H1 (cell line): Measurements from ENCODE around the gene GRIP1. TPM values are rescaled to one million over a fixed set of nuclear protein-coding genes. Genes with fewer than 3 reads are reported as not detected.

Experiments used
- BACH1 ChIP-seq: IDR thresholded peaks from 2 replicates; pipeline ENCODE4 v1.6.1; 2012; ENCODE audit warnings: low read length, improper control_type of control experiment
- BRCA1 ChIP-seq: IDR thresholded peaks from 2 replicates; pipeline ENCODE4 v1.6.1; 2012; ENCODE audit warnings: low read depth, low read length, improper control_type of control experiment
- EGR1 ChIP-seq: IDR thresholded peaks from 2 replicates; pipeline ENCODE4 v1.6.1; 2011; ENCODE audit warnings: low read depth, low read length, borderline replicate concordance
- EP300 ChIP-seq, 2 experiments: IDR thresholded peaks; 1 replicate in 1 of 2; 2 replicates in 1 of 2; pipeline ENCODE4 v1.6.1; 2011 to 2012; ENCODE audit warnings: low read depth in 2 of 2, low read length in 2 of 2, mild to moderate bottlenecking in 2 of 2, borderline replicate concordance in 1 of 2, inconsistent platforms in 1 of 2, moderate library complexity in 1 of 2
- KDM4A ChIP-seq: IDR thresholded peaks from one replicate; pipeline ENCODE4 v1.7.1; 2012; ENCODE audit warnings: low read depth, mild to moderate bottlenecking, moderate library complexity, low read length, inconsistent platforms; ENCODE audit not compliant: severe bottlenecking
- POLR2A ChIP-seq, 2 experiments: IDR thresholded peaks; 1 replicate in 1 of 2; 2 replicates in 1 of 2; pipeline ENCODE4 v1.6.1; 2011; ENCODE audit warnings: low read depth in 2 of 2, low read length in 2 of 2, mild to moderate bottlenecking in 2 of 2; ENCODE audit errors: control extremely low read depth in 1 of 2
- SIN3A ChIP-seq, 2 experiments: IDR thresholded peaks in 1 of 2; conservative IDR thresholded peaks in 1 of 2; 2 replicates each; pipeline ENCODE4 v1.6.1; 2011 to 2012; ENCODE audit warnings: low read length in 2 of 2, improper control_type of control experiment in 1 of 2, low read depth in 1 of 2, mild to moderate bottlenecking in 1 of 2
- SUZ12 ChIP-seq: fragments of 200-600 bp; sonication (generic); IDR thresholded peaks from 2 replicates; pipeline ENCODE4 v1.6.1; 2012; ENCODE audit warnings: mild to moderate bottlenecking, inconsistent platforms, low read length, moderate library complexity, mixed read lengths
- TAF1 ChIP-seq: IDR thresholded peaks from 2 replicates; pipeline ENCODE4 v1.6.1; 2011; ENCODE audit warnings: mild to moderate bottlenecking, low read depth, low read length
- polyA plus RNA-seq, 7 experiments: library from polyadenylated mRNA; depleted of rRNA in 3 of 7; stranded (reverse) in 5 of 7; unstranded in 2 of 7; fragments of >200 nt in 5 of 7; fragments of 200-250 nt in 2 of 7; gene quantifications; 1 replicate in 5 of 7; 2 replicates in 1 of 7; 4 replicates in 1 of 7; pipeline versions ENCODE4 v1.2.1 to v1.2.3, GENCODE V29; 2011 to 2013; ENCODE audit warnings: missing spikeins in 2 of 7, mixed read lengths in 2 of 7
- total RNA-seq: library from RNA; stranded (reverse); fragmentation: NEBNext Ultra II Directional; extraction: Animal tissue kit (Norgen Biotek cat#: 25700); gene quantifications from 2 replicates; pipeline ENCODE4 v1.2.1, GENCODE V29; 2021
- TF ChIP-seq, protein P1 (sequence below): fragments of 300-600 bp; sonication (generic); IDR thresholded peaks from 2 replicates; pipeline ENCODE4 v1.7.1; 2012; ENCODE audit warnings: low read length, moderate library complexity, mild to moderate bottlenecking, inconsistent platforms; ENCODE audit not compliant: insufficient replicate concordance

GRIP1 gene
- total and polyA plus RNA-seq, 2 of the 8 experiments (the other 6 are each of a cell fraction or from before 2014, with no cell fraction given): 4.5 to 27.3 TPM

DNA sequence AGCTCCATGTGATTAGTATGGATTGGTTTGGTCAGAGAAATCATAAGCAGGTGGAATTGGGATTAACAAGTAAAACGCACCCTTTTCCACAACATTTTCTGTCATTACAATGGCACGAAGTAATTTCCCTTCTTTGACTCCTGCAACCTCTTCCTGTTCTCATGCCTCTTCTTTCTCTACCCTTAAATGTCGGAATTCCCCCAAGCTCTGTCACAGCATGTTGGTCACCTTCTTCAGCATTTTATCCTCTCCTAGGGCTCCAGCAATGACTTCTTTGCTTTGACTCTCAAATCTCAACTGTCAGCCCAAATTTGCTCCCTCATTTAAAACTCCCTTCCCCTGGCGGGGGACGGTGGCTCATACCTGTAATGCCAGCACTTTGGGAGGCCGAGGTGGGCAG is 5.3 kb upstream of the GRIP1 start (continued):
- TF ChIP-seq, protein P1, sequence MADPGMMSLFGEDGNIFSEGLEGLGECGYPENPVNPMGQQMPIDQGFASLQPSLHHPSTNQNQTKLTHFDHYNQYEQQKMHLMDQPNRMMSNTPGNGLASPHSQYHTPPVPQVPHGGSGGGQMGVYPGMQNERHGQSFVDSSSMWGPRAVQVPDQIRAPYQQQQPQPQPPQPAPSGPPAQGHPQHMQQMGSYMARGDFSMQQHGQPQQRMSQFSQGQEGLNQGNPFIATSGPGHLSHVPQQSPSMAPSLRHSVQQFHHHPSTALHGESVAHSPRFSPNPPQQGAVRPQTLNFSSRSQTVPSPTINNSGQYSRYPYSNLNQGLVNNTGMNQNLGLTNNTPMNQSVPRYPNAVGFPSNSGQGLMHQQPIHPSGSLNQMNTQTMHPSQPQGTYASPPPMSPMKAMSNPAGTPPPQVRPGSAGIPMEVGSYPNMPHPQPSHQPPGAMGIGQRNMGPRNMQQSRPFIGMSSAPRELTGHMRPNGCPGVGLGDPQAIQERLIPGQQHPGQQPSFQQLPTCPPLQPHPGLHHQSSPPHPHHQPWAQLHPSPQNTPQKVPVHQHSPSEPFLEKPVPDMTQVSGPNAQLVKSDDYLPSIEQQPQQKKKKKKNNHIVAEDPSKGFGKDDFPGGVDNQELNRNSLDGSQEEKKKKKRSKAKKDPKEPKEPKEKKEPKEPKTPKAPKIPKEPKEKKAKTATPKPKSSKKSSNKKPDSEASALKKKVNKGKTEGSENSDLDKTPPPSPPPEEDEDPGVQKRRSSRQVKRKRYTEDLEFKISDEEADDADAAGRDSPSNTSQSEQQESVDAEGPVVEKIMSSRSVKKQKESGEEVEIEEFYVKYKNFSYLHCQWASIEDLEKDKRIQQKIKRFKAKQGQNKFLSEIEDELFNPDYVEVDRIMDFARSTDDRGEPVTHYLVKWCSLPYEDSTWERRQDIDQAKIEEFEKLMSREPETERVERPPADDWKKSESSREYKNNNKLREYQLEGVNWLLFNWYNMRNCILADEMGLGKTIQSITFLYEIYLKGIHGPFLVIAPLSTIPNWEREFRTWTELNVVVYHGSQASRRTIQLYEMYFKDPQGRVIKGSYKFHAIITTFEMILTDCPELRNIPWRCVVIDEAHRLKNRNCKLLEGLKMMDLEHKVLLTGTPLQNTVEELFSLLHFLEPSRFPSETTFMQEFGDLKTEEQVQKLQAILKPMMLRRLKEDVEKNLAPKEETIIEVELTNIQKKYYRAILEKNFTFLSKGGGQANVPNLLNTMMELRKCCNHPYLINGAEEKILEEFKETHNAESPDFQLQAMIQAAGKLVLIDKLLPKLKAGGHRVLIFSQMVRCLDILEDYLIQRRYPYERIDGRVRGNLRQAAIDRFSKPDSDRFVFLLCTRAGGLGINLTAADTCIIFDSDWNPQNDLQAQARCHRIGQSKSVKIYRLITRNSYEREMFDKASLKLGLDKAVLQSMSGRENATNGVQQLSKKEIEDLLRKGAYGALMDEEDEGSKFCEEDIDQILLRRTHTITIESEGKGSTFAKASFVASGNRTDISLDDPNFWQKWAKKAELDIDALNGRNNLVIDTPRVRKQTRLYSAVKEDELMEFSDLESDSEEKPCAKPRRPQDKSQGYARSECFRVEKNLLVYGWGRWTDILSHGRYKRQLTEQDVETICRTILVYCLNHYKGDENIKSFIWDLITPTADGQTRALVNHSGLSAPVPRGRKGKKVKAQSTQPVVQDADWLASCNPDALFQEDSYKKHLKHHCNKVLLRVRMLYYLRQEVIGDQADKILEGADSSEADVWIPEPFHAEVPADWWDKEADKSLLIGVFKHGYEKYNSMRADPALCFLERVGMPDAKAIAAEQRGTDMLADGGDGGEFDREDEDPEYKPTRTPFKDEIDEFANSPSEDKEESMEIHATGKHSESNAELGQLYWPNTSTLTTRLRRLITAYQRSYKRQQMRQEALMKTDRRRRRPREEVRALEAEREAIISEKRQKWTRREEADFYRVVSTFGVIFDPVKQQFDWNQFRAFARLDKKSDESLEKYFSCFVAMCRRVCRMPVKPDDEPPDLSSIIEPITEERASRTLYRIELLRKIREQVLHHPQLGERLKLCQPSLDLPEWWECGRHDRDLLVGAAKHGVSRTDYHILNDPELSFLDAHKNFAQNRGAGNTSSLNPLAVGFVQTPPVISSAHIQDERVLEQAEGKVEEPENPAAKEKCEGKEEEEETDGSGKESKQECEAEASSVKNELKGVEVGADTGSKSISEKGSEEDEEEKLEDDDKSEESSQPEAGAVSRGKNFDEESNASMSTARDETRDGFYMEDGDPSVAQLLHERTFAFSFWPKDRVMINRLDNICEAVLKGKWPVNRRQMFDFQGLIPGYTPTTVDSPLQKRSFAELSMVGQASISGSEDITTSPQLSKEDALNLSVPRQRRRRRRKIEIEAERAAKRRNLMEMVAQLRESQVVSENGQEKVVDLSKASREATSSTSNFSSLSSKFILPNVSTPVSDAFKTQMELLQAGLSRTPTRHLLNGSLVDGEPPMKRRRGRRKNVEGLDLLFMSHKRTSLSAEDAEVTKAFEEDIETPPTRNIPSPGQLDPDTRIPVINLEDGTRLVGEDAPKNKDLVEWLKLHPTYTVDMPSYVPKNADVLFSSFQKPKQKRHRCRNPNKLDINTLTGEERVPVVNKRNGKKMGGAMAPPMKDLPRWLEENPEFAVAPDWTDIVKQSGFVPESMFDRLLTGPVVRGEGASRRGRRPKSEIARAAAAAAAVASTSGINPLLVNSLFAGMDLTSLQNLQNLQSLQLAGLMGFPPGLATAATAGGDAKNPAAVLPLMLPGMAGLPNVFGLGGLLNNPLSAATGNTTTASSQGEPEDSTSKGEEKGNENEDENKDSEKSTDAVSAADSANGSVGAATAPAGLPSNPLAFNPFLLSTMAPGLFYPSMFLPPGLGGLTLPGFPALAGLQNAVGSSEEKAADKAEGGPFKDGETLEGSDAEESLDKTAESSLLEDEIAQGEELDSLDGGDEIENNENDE: no peak
- TF ChIP-seq BRCA1 (no peak), EGR1 (no peak), POLR2A (IDR thresholded peaks at IDR 0.05; ENCODE audit: control extremely low read depth in 1 of 2, low read depth in 2 of 2, low read length in 2 of 2) (no peak), TAF1 (no peak), SIN3A (conservative IDR thresholded peaks at IDR 0.05 in 1 of 2, IDR thresholded peaks at IDR 0.05 in 1 of 2; ENCODE audit: low read depth in 1 of 2, low read length in 2 of 2) (no peak), BACH1 (no peak), SUZ12 (no peak), EP300 (IDR thresholded peaks at IDR 0.05; ENCODE audit: borderline replicate concordance in 1 of 2, low read depth in 2 of 2, low read length in 2 of 2) (no peak), KDM4A (no peak)
